ENCODE results near the gene RASGRF1.

DNA sequence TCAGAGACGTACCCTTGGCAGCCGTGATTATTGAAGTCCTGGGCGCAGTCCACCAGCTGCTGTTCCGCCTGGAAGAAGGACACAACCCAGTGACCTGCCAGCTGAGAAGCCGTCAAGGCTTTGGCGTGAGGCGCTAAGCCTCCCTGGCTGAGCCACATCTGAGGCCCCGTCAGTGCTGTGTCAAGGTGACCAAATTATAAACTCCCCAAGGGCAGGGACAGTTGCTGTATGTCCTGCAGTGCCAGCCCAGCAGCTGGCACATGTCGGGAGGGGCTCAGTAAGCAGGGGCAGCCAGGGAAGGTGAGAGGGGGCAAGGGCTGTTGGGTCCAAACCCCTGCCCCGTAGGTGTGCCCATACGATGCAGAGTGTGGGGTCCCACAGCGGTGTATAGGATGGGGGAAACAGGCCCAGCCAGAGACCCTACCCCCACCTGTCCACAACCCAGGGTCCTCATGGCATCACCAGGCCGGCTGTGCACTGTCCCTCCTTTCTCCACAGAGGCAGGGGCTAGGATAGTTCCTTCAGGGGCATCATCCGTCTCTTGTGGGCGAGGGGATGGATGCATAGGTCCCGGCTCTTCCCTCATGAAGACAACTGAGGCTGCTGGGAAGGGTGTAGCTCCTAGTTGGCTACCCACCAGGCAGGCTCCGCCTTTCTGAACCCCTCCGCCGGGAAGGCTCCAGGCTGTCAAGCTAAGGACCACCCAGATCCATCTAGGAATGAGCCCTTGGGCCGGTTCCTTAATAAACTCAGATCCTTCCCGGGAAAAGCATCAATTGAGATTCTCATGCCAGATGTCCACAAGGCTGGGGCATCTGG lies 158.9 kb downstream of the RASGRF1 start:
- TF ChIP-seq, protein P1, sequence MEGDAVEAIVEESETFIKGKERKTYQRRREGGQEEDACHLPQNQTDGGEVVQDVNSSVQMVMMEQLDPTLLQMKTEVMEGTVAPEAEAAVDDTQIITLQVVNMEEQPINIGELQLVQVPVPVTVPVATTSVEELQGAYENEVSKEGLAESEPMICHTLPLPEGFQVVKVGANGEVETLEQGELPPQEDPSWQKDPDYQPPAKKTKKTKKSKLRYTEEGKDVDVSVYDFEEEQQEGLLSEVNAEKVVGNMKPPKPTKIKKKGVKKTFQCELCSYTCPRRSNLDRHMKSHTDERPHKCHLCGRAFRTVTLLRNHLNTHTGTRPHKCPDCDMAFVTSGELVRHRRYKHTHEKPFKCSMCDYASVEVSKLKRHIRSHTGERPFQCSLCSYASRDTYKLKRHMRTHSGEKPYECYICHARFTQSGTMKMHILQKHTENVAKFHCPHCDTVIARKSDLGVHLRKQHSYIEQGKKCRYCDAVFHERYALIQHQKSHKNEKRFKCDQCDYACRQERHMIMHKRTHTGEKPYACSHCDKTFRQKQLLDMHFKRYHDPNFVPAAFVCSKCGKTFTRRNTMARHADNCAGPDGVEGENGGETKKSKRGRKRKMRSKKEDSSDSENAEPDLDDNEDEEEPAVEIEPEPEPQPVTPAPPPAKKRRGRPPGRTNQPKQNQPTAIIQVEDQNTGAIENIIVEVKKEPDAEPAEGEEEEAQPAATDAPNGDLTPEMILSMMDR (conservative IDR thresholded peaks at IDR 0.05 in 1 of 2, IDR thresholded peaks at IDR 0.05 in 1 of 2; ENCODE audit: extremely low read depth in 1 of 2, insufficient read depth in 1 of 2, low read depth in 1 of 2, low read length in 2 of 2) = no peak
- no peak for TF ChIP-seq EZH2 (IDR thresholded peaks at IDR 0.05; ENCODE audit: borderline replicate concordance, low read length)

Data from mammary epithelial cell (primary cell).